Activated gamma-delta T cell (primary cell): ENCODE data around the gene FMO5.
"Not testable (repeated sequence)": the region's sequence is repeated elsewhere in the genome, so short reads cannot be mapped to it uniquely, and the experiment has no call there.

ENCODE experiments used
- DNase-seq: peaks from one replicate; lab custom pipeline; 2025; lab: John Stamatoyannopoulos, UW

The FMO5 gene

GRCh38 chr1:147238925-147239820, 14.0 kb upstream of the FMO5 start:
- no peak for DNase-seq

GRCh38 chr1:147238053-147238902, 13.1 kb upstream of the FMO5 start:
- DNase-seq = no peak

GRCh38 chr1:147236959-147237791, 12.0 kb upstream of the FMO5 start:
- DNase-seq = no peak

- DNase-seq = no peak
These were observed 11.3 kb upstream of the FMO5 start for GRCh38 chr1:147236448-147236847.

- DNase-seq = no peak
These were observed 10.7 kb upstream of the FMO5 start for GRCh38 chr1:147235822-147236221.

GRCh38 chr1:147233903-147234302, 8.8 kb upstream of the FMO5 start:
- DNase-seq = not testable (repeated sequence)

GRCh38 chr1:147231032-147231431, 5.9 kb upstream of the FMO5 start:
- not testable (repeated sequence) for DNase-seq

GRCh38 chr1:147223740-147224615, 1.2 kb downstream of the FMO5 start:
- DNase-seq = no peak

- no peak for DNase-seq
These were observed 6.5 kb downstream of the FMO5 start for GRCh38 chr1:147218606-147219005.

- no peak for DNase-seq
These were observed 8.0 kb downstream of the FMO5 start for GRCh38 chr1:147217141-147217540.

- no peak for DNase-seq
These were observed 9.0 kb downstream of the FMO5 start for GRCh38 chr1:147216124-147216523.

- DNase-seq = no peak
These were observed 9.6 kb downstream of the FMO5 start for GRCh38 chr1:147215540-147215916.

GRCh38 chr1:147214842-147215539, 10.1 kb downstream of the FMO5 start:
- DNase-seq = no peak

GRCh38 chr1:147214325-147214724, 10.8 kb downstream of the FMO5 start:
- no peak for DNase-seq

- DNase-seq = no peak
These were observed 11.9 kb downstream of the FMO5 start for GRCh38 chr1:147213271-147213670.

GRCh38 chr1:147211577-147211976, 13.6 kb downstream of the FMO5 start:
- DNase-seq = no peak

GRCh38 chr1:147210987-147211386, 14.2 kb downstream of the FMO5 start:
- no peak for DNase-seq

GRCh38 chr1:147209825-147210821, 15.0 kb downstream of the FMO5 start:
- DNase-seq = no peak

GRCh38 chr1:147208619-147209018, 16.5 kb downstream of the FMO5 start:
- no peak for DNase-seq
